LNCaP clone FGC (cell line): Measurements from ENCODE around the gene ACBD6.
A peak's percentile ranks its signal among the peaks of the same experiment; 100 is the strongest.

Source experiments
- DNase-seq: peaks from one replicate; pipeline ENCODE4 v3.0.0-alpha.2; 2011; ENCODE audit warnings: low read depth
- H3K4me3 ChIP-seq: 2 replicates; pipeline ENCODE4 v1.5.1; 2011; ENCODE audit warnings: mild to moderate bottlenecking, low read depth, low read length, control low read depth
- TF ChIP-seq, protein P1 (sequence below): IDR thresholded peaks from 2 replicates; pipeline ENCODE4 v1.5.1; 2012; ENCODE audit warnings: mild to moderate bottlenecking; ENCODE audit not compliant: control insufficient read depth, insufficient read depth; ENCODE audit errors: extremely low read depth

The ACBD6 gene

DNA sequence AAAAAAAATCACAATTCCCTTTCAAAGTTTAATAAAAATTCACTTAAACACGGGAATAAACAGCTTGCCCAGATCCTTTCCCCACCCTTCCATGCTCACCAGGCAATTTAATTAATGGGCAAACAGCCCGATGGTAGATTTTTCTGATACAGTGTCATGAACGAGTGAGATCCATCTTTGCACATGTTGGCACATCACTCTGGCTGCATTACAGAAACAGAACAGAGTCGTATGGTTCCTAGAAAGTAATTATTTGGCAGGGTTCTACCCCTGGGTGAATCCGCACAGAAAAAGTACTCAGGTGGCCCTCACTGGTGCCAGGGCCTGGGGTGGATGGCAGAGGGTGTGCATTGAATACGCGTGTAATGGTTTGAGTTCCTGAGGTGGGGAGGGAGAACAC lies 31.8 kb upstream of the ACBD6 start:
- TF ChIP-seq, protein P1, sequence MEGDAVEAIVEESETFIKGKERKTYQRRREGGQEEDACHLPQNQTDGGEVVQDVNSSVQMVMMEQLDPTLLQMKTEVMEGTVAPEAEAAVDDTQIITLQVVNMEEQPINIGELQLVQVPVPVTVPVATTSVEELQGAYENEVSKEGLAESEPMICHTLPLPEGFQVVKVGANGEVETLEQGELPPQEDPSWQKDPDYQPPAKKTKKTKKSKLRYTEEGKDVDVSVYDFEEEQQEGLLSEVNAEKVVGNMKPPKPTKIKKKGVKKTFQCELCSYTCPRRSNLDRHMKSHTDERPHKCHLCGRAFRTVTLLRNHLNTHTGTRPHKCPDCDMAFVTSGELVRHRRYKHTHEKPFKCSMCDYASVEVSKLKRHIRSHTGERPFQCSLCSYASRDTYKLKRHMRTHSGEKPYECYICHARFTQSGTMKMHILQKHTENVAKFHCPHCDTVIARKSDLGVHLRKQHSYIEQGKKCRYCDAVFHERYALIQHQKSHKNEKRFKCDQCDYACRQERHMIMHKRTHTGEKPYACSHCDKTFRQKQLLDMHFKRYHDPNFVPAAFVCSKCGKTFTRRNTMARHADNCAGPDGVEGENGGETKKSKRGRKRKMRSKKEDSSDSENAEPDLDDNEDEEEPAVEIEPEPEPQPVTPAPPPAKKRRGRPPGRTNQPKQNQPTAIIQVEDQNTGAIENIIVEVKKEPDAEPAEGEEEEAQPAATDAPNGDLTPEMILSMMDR: no peak
- DNase-seq: no peak
- H3K4me3 ChIP-seq: no peak overlapping the region

DNA sequence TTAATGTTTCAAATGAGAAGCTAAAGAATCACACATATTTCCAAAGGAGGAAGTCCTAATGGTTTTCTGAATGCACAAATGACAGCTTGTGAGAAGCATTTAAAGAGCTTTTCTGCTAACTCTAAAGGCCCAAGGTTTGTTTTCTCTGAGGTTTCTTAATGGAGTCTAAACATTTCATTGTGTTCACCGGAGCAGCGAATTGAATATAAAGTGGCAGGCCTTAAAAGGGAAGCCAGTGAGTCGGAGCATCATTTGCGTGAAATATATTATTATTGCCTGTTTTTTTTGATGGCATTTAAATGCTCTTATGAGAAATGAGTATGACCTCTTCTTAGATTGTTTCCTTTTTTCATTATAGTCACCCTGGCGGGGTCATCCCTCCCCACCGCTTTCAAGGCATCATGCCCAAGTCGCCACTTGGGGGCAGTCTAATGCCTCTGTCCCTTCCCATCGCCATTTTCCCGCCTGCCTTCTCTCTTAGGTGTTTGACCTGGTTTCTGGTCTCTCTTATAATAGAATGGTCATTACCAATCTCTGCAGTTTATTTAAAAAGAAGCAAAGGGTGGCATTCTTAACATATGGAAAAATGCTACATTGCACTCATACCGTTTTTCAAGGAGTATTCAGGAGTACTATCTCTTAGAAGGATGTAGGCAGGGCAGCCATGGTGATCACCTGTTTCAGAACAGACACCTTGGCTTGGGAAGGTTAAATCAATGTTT lies 31.1 kb upstream of the ACBD6 start:
- no peak overlapping the region for H3K4me3 ChIP-seq
- no peak for DNase-seq
- TF ChIP-seq, protein P1: peak; percentile 82

DNA sequence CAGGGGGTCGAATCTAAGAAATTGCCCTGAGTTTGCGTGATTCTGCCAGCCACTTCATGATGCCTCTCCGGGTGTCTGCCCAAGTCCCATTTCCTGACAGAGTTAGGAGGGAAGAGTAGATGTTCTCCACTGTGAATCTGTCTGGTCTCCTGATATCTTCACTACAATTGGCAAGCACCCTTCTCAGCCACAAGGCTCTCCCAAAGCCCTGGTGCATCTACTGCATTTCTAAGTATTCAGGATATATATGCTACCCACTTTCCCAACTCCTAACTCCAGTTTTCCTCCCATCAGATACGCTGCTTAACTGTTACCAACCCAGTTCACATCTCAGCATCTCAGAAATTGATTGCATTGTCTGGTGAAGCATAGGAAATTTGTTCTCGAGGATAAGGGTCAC lies 30.5 kb upstream of the ACBD6 start:
- DNase-seq: no peak
- no peak overlapping the region for H3K4me3 ChIP-seq
- TF ChIP-seq, protein P1: no peak

DNA sequence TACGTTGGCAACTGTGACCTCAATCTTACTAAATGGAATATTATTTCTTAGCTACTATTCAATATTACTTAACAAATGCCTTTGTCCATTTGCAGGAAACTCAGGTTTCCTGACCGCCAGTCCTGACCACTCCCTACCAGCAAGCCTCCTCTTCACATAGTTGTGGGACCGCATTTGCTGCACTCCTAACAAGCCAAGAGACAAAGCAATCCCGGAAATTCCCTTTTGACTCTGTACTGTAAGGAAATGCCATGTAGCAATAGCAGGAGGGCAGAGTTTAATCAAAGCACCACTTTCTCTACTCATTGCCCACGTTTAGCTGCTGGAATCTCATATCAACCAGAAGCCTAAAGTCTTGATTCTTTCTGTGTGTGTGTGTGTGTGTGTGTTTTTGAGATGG lies 28.1 kb upstream of the ACBD6 start:
- TF ChIP-seq, protein P1: no peak
- H3K4me3 ChIP-seq: no peak overlapping the region
- DNase-seq: no peak

DNA sequence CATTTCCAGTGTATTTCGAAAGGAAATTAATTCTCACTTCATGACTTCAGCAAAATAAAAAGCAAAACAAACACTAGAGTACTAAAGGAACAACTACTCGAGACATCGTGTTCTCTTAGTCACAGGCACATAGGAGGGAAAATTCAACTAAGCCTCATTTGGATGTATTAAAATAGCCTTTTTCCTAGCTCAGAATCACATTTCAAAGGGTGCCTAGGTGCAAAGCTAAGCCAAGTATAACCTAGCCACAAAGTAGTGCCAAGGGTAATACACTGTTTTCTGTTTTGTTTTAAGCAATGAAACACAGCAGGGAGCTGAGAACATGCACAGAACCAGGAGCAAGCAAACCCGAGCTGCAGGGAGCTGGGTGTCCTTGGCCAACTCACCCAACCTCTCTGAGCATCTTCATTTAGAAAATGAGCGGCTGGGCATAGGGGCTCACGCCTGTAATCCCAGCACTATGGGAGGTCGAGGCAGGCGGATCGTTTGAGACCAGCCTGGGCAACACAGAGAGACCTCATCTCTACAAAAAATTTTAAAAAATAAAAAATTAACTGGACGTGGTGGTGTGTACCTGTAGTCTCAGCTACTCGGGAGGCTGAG lies 26.6 kb upstream of the ACBD6 start:
- no peak overlapping the region for H3K4me3 ChIP-seq
- TF ChIP-seq, protein P1: no peak
- peak; percentile 80 for DNase-seq

DNA sequence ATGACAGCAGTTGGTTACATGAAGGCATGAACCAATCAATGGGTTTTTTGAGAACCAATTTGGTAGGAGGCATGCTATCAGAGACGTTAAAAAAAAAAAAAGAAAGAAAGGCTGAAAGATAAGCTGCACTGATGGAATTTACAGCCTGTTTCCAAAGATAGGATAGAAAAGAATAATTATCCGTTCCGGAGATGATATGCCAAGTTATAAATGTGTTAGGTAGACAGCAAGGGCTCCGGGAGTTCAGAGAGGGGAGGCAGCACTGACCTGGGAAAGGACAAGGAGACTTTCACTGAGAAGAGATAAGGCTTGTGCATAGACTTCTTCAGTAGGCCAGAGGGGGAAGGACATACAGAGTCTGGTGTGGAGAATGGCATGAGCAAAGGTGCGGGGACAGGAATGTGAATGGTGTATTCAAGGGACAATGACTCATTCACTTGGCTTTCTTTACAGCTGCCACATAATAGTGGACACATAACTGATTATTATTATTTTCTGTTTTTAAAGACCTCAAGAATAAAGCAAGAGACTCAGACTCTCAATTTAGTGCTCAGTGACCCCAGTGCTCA lies 24.8 kb upstream of the ACBD6 start:
- TF ChIP-seq, protein P1: no peak
- no peak for DNase-seq
- no peak overlapping the region for H3K4me3 ChIP-seq
